ENCODE measurements around the gene SPACA4.
"Not testable (repeated sequence)": the region's sequence is repeated elsewhere in the genome, so short reads cannot be mapped to it uniquely, and the experiment has no call there.

Gene SPACA4

DNA sequence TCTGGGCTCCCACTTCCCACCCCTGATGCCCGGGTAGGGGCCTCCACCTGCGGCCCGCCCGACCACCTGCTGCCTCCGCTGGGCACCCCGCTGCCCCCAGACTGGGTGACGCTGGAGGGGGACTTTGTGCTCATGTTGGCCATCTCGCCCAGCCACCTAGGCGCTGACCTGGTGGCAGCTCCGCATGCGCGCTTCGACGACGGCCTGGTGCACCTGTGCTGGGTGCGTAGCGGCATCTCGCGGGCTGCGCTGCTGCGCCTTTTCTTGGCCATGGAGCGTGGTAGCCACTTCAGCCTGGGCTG lies 22.7 kb downstream of the SPACA4 start:
- in situ Hi-C loops (cut with MboI; ENCODE audit: low sequenced_read_pairs, unreplicated experiment): no loop called here
- TF ChIP-seq, protein P1, sequence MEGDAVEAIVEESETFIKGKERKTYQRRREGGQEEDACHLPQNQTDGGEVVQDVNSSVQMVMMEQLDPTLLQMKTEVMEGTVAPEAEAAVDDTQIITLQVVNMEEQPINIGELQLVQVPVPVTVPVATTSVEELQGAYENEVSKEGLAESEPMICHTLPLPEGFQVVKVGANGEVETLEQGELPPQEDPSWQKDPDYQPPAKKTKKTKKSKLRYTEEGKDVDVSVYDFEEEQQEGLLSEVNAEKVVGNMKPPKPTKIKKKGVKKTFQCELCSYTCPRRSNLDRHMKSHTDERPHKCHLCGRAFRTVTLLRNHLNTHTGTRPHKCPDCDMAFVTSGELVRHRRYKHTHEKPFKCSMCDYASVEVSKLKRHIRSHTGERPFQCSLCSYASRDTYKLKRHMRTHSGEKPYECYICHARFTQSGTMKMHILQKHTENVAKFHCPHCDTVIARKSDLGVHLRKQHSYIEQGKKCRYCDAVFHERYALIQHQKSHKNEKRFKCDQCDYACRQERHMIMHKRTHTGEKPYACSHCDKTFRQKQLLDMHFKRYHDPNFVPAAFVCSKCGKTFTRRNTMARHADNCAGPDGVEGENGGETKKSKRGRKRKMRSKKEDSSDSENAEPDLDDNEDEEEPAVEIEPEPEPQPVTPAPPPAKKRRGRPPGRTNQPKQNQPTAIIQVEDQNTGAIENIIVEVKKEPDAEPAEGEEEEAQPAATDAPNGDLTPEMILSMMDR (IDR thresholded peaks at IDR 0.05; ENCODE audit: borderline replicate concordance, control extremely low read depth, extremely low read depth, insufficient read depth, missing control alignments): no peak
- no peak for DNase-seq (ENCODE audit: low spot score)

DNA sequence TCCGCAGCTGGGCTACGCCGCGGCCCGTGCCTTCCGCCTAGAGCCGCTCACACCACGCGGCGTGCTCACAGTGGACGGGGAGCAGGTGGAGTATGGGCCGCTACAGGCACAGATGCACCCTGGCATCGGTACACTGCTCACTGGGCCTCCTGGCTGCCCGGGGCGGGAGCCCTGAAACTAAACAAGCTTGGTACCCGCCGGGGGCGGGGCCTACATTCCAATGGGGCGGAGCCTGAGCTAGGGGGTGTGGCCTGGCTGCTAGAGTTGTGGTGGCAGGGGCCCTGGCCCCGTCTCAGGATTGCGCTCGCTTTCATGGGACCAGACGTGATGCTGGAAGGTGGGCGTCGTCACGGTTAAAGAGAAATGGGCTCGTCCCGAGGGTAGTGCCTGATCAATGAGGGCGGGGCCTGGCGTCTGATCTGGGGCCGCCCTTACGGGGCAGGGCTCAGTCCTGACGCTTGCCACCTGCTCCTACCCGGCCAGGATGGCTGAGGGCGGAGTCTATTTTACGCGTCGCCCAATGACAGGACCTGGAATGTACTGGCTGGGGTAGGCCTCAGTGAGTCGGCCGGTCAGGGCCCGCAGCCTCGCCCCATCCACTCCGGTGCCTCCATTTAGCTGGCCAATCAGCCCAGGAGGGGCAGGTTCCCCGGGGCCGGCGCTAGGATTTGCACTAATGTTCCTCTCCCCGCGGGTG lies 23.2 kb downstream of the SPACA4 start:
- in situ Hi-C loops (cut with MboI; ENCODE audit: low sequenced_read_pairs, unreplicated experiment): no loop called here
- DNase-seq (ENCODE audit: low spot score): no peak
- TF ChIP-seq, protein P1 (IDR thresholded peaks at IDR 0.05; ENCODE audit: borderline replicate concordance, control extremely low read depth, extremely low read depth, insufficient read depth, missing control alignments): no peak

DNA sequence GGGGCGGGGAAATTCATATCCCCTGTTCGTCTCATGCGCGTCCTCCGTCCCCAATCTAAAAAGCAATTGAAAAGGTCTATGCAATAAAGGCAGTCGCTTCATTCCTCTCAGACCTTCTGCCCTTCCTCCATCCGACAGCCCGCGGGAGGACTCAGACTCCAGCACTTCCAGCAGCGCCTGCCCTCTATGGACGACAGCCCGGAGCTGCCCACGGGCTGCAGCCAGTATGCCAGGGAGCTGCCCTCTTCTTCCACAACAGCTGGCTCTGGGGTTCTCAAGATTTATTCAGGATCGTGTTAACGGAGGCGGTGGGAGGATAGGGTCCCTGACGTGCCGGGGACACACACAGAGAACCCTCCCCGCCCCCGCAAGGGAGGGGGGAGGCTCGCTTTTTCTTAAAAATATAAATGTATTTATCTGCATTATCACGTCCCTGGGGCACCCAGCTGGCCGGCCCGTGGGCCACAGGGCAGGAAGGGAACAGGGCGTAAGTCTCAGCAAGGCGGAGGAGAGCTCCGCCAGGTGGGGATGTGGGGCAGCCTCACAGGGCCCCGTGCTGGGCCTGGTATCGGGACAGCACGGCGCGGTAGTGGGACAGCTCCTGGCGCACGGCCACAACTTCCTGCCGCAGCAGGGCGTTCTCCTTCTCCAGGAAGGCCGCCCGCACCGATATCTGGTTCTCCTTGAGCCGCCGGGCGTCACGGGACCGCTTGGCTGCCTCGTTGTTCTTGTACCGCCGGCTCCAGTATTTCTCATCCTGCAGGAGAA lies 23.9 kb downstream of the SPACA4 start:
- in situ Hi-C loops (cut with MboI; ENCODE audit: low sequenced_read_pairs, unreplicated experiment): no loop called here
- TF ChIP-seq, protein P1 (IDR thresholded peaks at IDR 0.05; ENCODE audit: borderline replicate concordance, control extremely low read depth, extremely low read depth, insufficient read depth, missing control alignments): no peak
- DNase-seq (ENCODE audit: low spot score): no peak

DNA sequence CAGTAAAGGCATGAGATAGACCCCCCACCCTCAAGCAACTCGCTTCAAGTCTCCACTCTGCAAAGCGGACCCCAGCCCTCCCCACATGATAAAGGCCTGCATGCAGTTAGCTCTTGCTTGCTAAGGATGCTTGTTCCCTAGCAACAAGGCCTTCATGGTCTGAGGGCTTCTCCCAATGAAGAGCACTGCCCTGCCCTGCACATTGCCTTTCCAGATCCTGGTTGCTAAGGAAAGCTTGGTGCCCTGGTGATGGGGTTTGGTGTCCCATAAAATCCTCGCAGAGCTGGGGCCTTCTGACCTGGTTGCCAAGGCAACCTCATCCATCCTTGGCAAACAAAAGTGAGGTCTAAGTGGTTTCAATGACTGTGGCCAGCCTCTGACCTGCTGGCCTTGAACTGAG lies 24.7 kb downstream of the SPACA4 start:
- TF ChIP-seq, protein P1 (IDR thresholded peaks at IDR 0.05; ENCODE audit: borderline replicate concordance, control extremely low read depth, extremely low read depth, insufficient read depth, missing control alignments): no peak
- in situ Hi-C loops (cut with MboI; ENCODE audit: low sequenced_read_pairs, unreplicated experiment): no loop called here
- no peak for DNase-seq (ENCODE audit: low spot score)

DNA sequence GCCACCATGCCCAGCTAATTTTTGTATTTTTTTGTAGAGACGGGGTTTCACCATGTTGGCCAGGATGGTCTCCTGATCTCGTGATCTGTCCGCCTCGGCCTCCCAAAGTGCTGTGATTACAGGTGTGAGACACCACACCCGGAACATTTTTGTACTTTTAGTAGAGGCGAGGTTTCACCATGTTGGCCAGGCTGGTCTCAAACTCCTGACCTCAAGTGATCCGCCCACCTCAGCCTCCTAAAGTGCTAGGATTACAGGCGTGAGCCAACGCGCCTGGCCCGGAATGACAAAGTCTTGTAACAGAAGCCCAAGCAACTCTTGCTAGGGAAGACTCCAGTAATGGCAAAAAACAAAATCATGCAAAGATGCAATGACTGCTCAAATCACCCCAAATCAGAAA lies 25.7 kb downstream of the SPACA4 start:
- in situ Hi-C loops (cut with MboI; ENCODE audit: low sequenced_read_pairs, unreplicated experiment); DNase-seq (ENCODE audit: low spot score): not testable (repeated sequence)

DNA sequence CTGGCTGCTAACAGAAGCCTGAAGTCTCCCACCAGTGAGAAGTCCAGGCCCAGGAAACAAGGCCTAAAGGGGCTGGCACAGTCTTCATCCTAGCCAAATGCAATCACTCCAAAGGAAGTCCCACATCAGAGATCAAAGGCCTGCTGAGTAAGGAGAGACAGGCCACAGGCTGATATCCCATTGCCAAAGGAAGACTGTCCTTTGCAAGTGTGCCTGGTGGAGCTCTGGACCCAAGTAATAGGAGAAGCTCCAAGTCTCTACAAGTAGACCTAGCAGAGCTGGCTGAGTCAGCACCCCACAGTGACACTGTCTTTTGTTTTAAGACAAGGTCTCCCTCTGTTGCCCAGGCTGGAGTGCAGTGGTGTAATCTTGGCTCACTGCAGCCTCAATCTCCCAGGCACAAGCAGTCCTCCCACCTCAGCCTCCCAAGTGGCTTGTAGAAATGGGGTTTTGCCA lies 26.2 kb downstream of the SPACA4 start:
- TF ChIP-seq, protein P1 (IDR thresholded peaks at IDR 0.05; ENCODE audit: borderline replicate concordance, control extremely low read depth, extremely low read depth, insufficient read depth, missing control alignments): no peak
- no peak for DNase-seq (ENCODE audit: low spot score)
- in situ Hi-C loops (cut with MboI; ENCODE audit: low sequenced_read_pairs, unreplicated experiment): no loop called here

All from GM13976 (cell line).